ENCODE measurements around the gene TET2. TPM values are rescaled to one million over a fixed set of nuclear protein-coding genes. Genes with fewer than 3 reads are reported as not detected.
"Not testable (repeated sequence)": the region's sequence is repeated elsewhere in the genome, so short reads cannot be mapped to it uniquely, and the experiment has no call there.

TET2 gene
- total RNA-seq, 1 donor from 2014 or later: 10.3 TPM

DNA sequence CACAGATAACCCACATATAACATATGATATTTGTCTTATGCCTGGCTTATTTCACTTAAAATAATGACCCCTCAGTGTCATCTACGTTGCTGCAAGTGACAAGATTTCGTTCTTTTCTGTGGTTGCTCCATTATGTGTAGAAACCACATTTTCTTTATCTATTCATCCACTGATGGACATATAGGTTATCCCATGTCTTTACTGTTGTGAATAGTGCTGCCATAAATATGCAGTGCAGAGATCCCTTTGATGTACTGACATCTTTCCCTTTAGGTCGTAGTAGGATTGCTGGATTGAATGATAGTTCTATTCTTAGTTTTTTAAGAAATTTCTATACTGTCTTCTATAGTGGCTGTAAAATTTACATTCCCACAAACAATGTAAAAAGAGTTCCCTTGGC is 135.8 kb downstream of the TET2 start:
- H3K27me3 ChIP-seq (ENCODE audit: control insufficient read depth, insufficient read depth, low read length): no peaks in the 10 kb centered on the region
- no peak for DNase-seq (ENCODE audit: low read depth)
- FAIRE-seq: no peak
- H3K4me3 ChIP-seq (ENCODE audit: low read depth, low read length): no peak overlapping the region
- TF ChIP-seq, protein P1, sequence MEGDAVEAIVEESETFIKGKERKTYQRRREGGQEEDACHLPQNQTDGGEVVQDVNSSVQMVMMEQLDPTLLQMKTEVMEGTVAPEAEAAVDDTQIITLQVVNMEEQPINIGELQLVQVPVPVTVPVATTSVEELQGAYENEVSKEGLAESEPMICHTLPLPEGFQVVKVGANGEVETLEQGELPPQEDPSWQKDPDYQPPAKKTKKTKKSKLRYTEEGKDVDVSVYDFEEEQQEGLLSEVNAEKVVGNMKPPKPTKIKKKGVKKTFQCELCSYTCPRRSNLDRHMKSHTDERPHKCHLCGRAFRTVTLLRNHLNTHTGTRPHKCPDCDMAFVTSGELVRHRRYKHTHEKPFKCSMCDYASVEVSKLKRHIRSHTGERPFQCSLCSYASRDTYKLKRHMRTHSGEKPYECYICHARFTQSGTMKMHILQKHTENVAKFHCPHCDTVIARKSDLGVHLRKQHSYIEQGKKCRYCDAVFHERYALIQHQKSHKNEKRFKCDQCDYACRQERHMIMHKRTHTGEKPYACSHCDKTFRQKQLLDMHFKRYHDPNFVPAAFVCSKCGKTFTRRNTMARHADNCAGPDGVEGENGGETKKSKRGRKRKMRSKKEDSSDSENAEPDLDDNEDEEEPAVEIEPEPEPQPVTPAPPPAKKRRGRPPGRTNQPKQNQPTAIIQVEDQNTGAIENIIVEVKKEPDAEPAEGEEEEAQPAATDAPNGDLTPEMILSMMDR (IDR thresholded peaks at IDR 0.05; ENCODE audit: insufficient read depth, low read length, severe bottlenecking): no peak
- no peaks in the 10 kb centered on the region for H3K36me3 ChIP-seq (ENCODE audit: control insufficient read depth, insufficient read depth, low read length)

DNA sequence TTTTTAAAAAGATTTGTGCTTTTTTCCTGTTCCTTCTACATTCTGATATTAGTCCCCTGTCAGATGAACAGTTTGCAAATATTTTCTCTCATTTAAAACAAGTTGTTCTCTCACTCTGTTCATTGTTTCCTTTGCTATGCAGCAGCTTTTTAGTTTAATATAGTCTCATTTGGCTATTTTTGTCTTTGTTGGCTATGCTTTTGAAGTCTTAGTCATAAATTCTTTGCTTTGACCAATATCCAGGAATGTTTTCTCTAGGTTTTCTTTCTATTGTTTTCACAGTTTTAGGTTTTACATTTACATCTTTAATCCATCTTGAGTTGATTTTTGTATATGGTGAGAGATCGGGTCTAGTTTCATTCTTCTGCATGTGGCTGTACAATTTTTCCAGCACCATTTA is 136.8 kb downstream of the TET2 start:
- no peaks in the 10 kb centered on the region for H3K36me3 ChIP-seq (ENCODE audit: control insufficient read depth, insufficient read depth, low read length)
- TF ChIP-seq, protein P1 (IDR thresholded peaks at IDR 0.05; ENCODE audit: insufficient read depth, low read length, severe bottlenecking): no peak
- FAIRE-seq: no peak
- no peak for DNase-seq (ENCODE audit: low read depth)
- no peak overlapping the region for H3K4me3 ChIP-seq (ENCODE audit: low read depth, low read length)
- H3K27me3 ChIP-seq (ENCODE audit: control insufficient read depth, insufficient read depth, low read length): no peaks in the 10 kb centered on the region

DNA sequence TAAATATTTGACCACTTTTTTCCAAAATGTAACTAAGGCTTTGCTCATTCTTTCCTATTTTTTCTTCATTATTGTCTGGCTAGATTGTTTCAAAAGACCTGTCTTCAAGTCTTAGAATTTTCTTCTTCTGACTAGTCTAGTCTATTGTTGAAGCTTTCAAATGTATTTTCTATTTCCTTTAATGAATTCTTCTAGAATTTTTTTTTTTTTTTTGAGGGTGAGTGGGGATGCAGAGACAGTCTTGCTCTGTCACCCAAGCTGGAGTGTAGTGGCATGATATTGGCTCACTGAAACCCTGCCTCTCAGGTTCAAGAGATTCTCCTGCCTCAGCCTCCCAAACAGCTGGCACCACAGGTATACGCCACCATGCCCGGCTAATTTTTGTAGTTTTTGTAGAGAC is 141.4 kb downstream of the TET2 start:
- TF ChIP-seq, protein P1 (IDR thresholded peaks at IDR 0.05; ENCODE audit: insufficient read depth, low read length, severe bottlenecking): no peak
- H3K4me3 ChIP-seq (ENCODE audit: low read depth, low read length): no peak overlapping the region
- FAIRE-seq (no peak), DNase-seq (ENCODE audit: low read depth) (no peak)
- no peaks in the 10 kb centered on the region for H3K27me3 ChIP-seq (ENCODE audit: control insufficient read depth, insufficient read depth, low read length)
- H3K36me3 ChIP-seq (ENCODE audit: control insufficient read depth, insufficient read depth, low read length): no peaks in the 10 kb centered on the region

DNA sequence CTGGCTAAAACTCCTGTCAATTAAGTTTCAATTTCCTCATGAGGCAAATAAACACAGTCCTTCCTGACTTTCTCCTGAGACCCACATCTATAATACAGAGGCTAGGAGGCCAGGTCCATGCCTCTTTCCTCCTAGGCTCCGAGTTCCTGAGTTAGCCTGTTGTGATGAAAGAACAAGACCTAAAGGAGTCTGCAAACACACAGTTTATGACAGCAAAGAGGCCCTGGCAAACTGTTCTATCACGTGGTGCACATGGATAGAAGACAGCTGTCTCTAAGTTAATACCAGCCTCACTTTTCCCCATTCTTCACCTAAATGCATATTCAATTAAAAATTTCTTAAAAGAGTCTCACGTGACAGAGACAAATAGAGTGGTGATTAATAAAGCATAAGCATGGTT is 145.2 kb downstream of the TET2 start:
- Histone ChIP-seq H3K36me3 (ENCODE audit: control insufficient read depth, insufficient read depth, low read length) (no peaks in the 10 kb centered on the region), H3K4me3 (ENCODE audit: low read depth, low read length) (no peak overlapping the region), H3K27me3 (ENCODE audit: control insufficient read depth, insufficient read depth, low read length) (no peaks in the 10 kb centered on the region)
- DNase-seq (ENCODE audit: low read depth) (no peak), FAIRE-seq (no peak)
- TF ChIP-seq, protein P1 (IDR thresholded peaks at IDR 0.05; ENCODE audit: insufficient read depth, low read length, severe bottlenecking): no peak

DNA sequence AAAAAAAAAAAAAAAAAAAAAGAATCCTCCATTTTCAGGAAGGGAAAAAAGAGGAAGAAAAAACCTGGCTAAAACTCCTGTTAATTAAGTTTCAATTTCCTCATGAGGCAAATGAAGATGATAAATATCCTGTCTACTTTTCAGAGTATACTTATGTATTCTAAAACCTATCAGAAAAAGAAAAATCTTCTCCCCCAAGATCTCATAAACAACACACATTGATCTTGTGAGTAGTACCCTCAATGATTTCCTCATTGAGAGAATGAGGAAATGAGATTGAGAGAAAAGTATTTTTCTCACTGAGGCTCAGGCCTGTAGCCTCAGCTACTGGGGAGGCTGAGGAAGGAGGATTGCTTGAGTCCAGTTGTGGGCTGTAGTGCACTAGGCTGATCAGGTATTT is 146.7 kb downstream of the TET2 start:
- TF ChIP-seq, protein P1 (IDR thresholded peaks at IDR 0.05; ENCODE audit: insufficient read depth, low read length, severe bottlenecking): no peak
- H3K36me3 ChIP-seq (ENCODE audit: control insufficient read depth, insufficient read depth, low read length): no peaks in the 10 kb centered on the region
- FAIRE-seq (no peak), DNase-seq (ENCODE audit: low read depth) (no peak)
- no peaks in the 10 kb centered on the region for H3K27me3 ChIP-seq (ENCODE audit: control insufficient read depth, insufficient read depth, low read length)
- no peak overlapping the region for H3K4me3 ChIP-seq (ENCODE audit: low read depth, low read length)

DNA sequence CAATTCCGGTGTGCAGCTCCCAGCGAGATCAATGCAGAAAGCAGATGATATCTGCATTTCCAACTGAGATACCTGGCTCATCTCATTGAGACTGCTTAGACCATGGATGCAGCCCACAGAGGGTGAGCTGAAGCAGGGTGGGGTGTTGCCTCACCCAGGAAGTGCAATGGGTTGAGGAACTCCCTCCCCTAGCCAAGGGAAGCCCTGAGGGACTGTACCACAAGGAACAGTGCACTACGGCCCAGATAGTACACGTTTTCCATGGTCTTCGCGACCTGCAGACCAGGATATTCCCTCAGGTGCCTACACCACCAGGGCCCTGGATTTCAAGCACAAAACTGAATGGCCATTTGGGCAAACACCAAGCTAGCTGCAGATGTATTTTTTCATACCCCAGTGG is 150.0 kb downstream of the TET2 start:
- TF ChIP-seq, protein P1 (IDR thresholded peaks at IDR 0.05; ENCODE audit: insufficient read depth, low read length, severe bottlenecking): no peak
- H3K4me3 ChIP-seq (ENCODE audit: low read depth, low read length): no peak overlapping the region
- DNase-seq (ENCODE audit: low read depth) (no peak), FAIRE-seq (no peak)
- no peaks in the 10 kb centered on the region for H3K27me3 ChIP-seq (ENCODE audit: control insufficient read depth, insufficient read depth, low read length)
- no peaks in the 10 kb centered on the region for H3K36me3 ChIP-seq (ENCODE audit: control insufficient read depth, insufficient read depth, low read length)

DNA sequence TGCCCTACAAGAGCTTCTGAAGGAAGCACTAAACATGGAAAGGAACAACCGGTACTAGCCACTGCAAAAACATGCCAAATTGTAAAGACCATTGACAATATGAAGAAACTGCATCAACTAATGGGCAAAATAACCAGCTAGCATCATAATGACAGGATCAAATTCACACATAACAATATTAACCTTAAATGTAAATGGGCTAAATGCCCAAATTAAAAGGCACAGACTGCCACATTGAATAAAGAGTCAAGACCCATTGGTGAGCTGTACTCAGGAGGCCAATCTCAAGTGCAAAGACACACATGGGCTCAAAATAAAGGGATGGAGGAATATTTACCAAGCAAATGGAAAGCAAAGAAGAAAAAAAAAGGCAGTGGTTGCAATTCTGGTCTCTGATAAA is 152.4 kb downstream of the TET2 start:
- not testable (repeated sequence) for DNase-seq (ENCODE audit: low read depth); H3K4me3 ChIP-seq (ENCODE audit: low read depth, low read length)

More for the DNA sequence above, 152.4 kb downstream of the TET2 start:
- not testable (repeated sequence) for H3K27me3 ChIP-seq (ENCODE audit: control insufficient read depth, insufficient read depth, low read length); FAIRE-seq; H3K36me3 ChIP-seq (ENCODE audit: control insufficient read depth, insufficient read depth, low read length)
